Measurements from ENCODE around the gene SMAD7.

GRCh38 chr18:48997985-48998831, 47.4 kb upstream of the SMAD7 start:
- TF ChIP-seq CTCF (conservative IDR thresholded peaks at IDR 0.05; ENCODE audit: low read depth in 2 of 2) (no peak), ZNF462 (CRISPR knock-in tag; IDR thresholded peaks at IDR 0.05) (no peak), POLR2AphosphoS5 (IDR thresholded peaks at IDR 0.05; ENCODE audit: low read depth) (no peak), ZNF331 (CRISPR knock-in tag; IDR thresholded peaks at IDR 0.05; ENCODE audit: low read depth) (no peak), CREB1 (CRISPR knock-in tag; IDR thresholded peaks at IDR 0.05; ENCODE audit: low read depth) (no peak), EZH2 (IDR thresholded peaks at IDR 0.05; ENCODE audit: low read depth, unreplicated experiment) (no peak), EZH2phosphoT487 (IDR thresholded peaks at IDR 0.05; ENCODE audit: unreplicated experiment) (no peak), STAT1 (IDR thresholded peaks at IDR 0.05; ENCODE audit: unreplicated experiment) (no peak), REST (IDR thresholded peaks at IDR 0.05; ENCODE audit: unreplicated experiment) (no peak), JUNB (IDR thresholded peaks at IDR 0.05; ENCODE audit: unreplicated experiment) (no peak)
